HG03175 (cell line): Measurements from ENCODE around the gene ISL1.

ENCODE experiments used
- ATAC-seq: cut with Tn5 transposase; IDR thresholded peaks from one replicate; pipeline ENCODE4 v1.9.1; 2021; ENCODE audit warnings: mild to moderate bottlenecking, moderate library complexity; ENCODE audit not compliant: unreplicated experiment

ISL1 gene

DNA sequence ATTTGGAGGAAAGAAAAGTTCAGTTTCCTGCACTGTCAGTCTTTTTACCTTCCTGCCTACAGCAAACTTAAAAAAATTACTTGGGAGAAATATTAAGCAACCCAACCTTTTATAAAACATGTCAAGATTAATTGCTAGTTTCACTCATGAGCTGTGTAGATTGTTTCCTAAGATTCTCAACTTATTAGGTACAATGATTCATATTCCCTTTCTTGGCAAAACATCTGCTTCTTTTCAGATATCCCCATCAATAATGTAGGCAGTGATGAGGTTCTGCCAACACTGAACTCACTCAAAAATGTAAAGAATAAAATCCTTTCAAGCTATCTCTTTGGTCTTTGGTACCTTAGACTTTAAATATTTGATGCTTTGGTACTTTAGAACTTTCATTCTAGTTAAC, 56.0 kb downstream of the ISL1 start:
- no peak for ATAC-seq
